NCI-H2029 treated with DMSO at 0.1 percent for 48 hours (cell line): ENCODE data around the gene UGDH.

Experiments used
- DNase-seq: peaks from one replicate; lab custom pipeline; 2025; lab: John Stamatoyannopoulos, UW

UGDH gene

GRCh38 chr4:39452860-39453587, 74.2 kb downstream of the UGDH start:
- no peak for DNase-seq

DNA sequence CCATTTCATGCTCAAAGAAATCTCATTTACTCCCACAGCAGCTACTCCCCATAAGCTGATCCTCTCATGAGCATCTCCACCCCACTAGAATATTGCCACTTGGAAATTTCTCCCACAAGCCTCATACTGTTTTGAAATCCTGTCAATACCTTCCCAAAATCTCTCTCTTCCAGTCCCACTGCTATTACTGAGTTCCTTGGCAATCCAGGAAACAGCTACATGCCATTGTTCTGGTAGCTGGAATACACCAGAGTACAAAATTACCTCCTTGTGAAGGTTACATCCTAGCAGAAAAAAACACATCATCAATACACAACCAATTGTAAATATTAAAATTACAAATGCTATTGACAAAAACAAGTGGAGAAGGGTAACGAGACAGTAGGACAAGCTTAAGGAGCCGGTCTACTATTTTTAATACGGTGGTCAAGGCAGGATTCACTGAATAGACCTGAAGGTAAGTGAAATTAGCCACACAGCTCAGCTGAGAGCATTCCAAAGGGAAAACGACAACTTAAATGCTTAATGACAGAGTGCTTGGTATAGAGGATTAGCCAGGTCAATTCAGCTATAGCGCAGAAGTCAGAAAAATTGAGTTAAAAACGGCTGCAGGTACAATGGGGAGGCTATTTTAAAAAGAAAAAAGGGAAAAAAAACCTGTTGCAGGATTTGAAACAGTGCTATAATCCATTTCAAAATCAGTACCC, 74.9 kb downstream of the UGDH start:
- no peak for DNase-seq

- no peak for DNase-seq
These were observed 75.7 kb downstream of the UGDH start for GRCh38 chr4:39451423-39452023.

- DNase-seq = no peak
These were observed 76.6 kb downstream of the UGDH start for GRCh38 chr4:39450618-39451017.
